ENCODE data around the gene PLSCR3.
A peak's percentile ranks its signal among the peaks of the same experiment; 100 is the strongest.

PLSCR3 gene

GRCh38 chr17:7404737-7405349 is 10.5 kb upstream of the PLSCR3 start:
- Histone ChIP-seq H3K4me1 (peaks cover 11% of the 10 kb centered on the region), H3K27ac (peak overlapping the region; percentile 72), H3K9me3 (ENCODE audit: control insufficient read depth, low read length) (no peaks in the 10 kb centered on the region), H3K79me2 (peaks cover 3% of the 10 kb centered on the region), H3K4me3 (ENCODE audit: low read depth, low read length) (peak overlapping the region; percentile 65), H3K27me3 (ENCODE audit: control insufficient read depth, insufficient read depth, low read length) (no peaks in the 10 kb centered on the region), H3K36me3 (ENCODE audit: control insufficient read depth, insufficient read depth, low read length) (no peaks in the 10 kb centered on the region), H2AFZ (peak overlapping the region; percentile 81), H3K4me2 (ENCODE audit: low read length) (peak overlapping the region; percentile 87), H3K9ac (no peak overlapping the region)
- no peak for TF ChIP-seq CTCF (IDR thresholded peaks at IDR 0.05)

- peak within 1 kb of the TSS; percentile 11 for H3K9ac ChIP-seq
- H3K4me3 ChIP-seq (ENCODE audit: low read depth, low read length) = peak within 1 kb of the TSS; percentile 90
- peak within 1 kb of the TSS; percentile 81 for H2AFZ ChIP-seq
- peak within 1 kb of the TSS; percentile 72 for H3K27ac ChIP-seq
- peak within 1 kb of the TSS; percentile 87 for H3K4me2 ChIP-seq (ENCODE audit: low read length)
- H3K27me3 ChIP-seq (ENCODE audit: control insufficient read depth, insufficient read depth, low read length) = no peaks in the 10 kb centered on the region
- H3K4me1 ChIP-seq = peaks cover 11% of the 10 kb centered on the region
- no peak for TF ChIP-seq CTCF (IDR thresholded peaks at IDR 0.05)
- H3K36me3 ChIP-seq (ENCODE audit: control insufficient read depth, insufficient read depth, low read length) = no peaks in the 10 kb centered on the region
- no peaks in the 10 kb centered on the region for H3K9me3 ChIP-seq (ENCODE audit: control insufficient read depth, low read length)
- peaks cover 3% of the 10 kb centered on the region for H3K79me2 ChIP-seq
Measured at GRCh38 chr17:7403977-7404736, 9.8 kb upstream of the PLSCR3 start, which contains the start of gene TMEM256. TSS of gene TMEM256 (minus strand) at chr17:7404097. CDS start at chr17:7404084, 13 bp downstream.

- Histone ChIP-seq H3K36me3 (ENCODE audit: control insufficient read depth, insufficient read depth, low read length) (no peaks in the 10 kb centered on the region), H3K27me3 (ENCODE audit: control insufficient read depth, insufficient read depth, low read length) (no peaks in the 10 kb centered on the region), H3K27ac (peak overlapping the region; percentile 72), H2AFZ (peak overlapping the region; percentile 80), H3K4me1 (peaks cover 11% of the 10 kb centered on the region), H3K9ac (no peak overlapping the region), H3K9me3 (ENCODE audit: control insufficient read depth, low read length) (no peaks in the 10 kb centered on the region), H3K4me2 (ENCODE audit: low read length) (peak overlapping the region; percentile 87), H3K4me3 (ENCODE audit: low read depth, low read length) (peak overlapping the region; percentile 90), H3K79me2 (peaks cover 3% of the 10 kb centered on the region)
- no peak for TF ChIP-seq CTCF (IDR thresholded peaks at IDR 0.05)
Measured at GRCh38 chr17:7403727-7403976, 9.3 kb upstream of the PLSCR3 start.

GRCh38 chr17:7403043-7403726 is 8.9 kb upstream of the PLSCR3 start:
- Histone ChIP-seq H3K9me3 (ENCODE audit: control insufficient read depth, low read length) (no peaks in the 10 kb centered on the region), H3K4me1 (peaks cover 11% of the 10 kb centered on the region), H3K9ac (no peak overlapping the region), H3K4me2 (ENCODE audit: low read length) (peak overlapping the region; percentile 87), H3K4me3 (ENCODE audit: low read depth, low read length) (peak overlapping the region; percentile 90), H3K79me2 (peaks cover 3% of the 10 kb centered on the region), H2AFZ (peak overlapping the region; percentile 74), H3K27me3 (ENCODE audit: control insufficient read depth, insufficient read depth, low read length) (no peaks in the 10 kb centered on the region), H3K27ac (peak overlapping the region; percentile 72), H3K36me3 (ENCODE audit: control insufficient read depth, insufficient read depth, low read length) (no peaks in the 10 kb centered on the region)
- TF ChIP-seq CTCF (IDR thresholded peaks at IDR 0.05) = no peak

Measured in parathyroid adenoma (tissue), 2 donors.